GM12878 (cell line): ENCODE data around the gene LIG1. TPM values are rescaled to one million over a fixed set of nuclear protein-coding genes. Genes with fewer than 3 reads are reported as not detected.

Experiments
- ATAC-seq: fragments of 200-7000 bp; cut with Tn5 transposase; 3 replicates; pipeline ENCODE4 v1.9.1; 2020; ENCODE audit warnings: mild to moderate bottlenecking, moderate library complexity
- BruUV-seq: library from RNA; stranded (reverse); fragments of 400-500 nt; replicated peaks from 2 replicates; lab custom pipeline; 2021; lab: Mats Ljungman, UMichigan
- CTCF ChIA-PET: fragments of 300-600 bp; sonication (Branson Sonifier 250); formaldehyde crosslinking; extraction: SDS; loops from one replicate; lab custom pipeline; 2021; ENCODE audit warnings: inconsistent platforms; lab: Yijun Ruan, JAX
- POLR2A ChIA-PET: fragments of 350-600 bp; formaldehyde crosslinking; extraction: SDS; loops from one replicate; lab custom pipeline; 2021; ENCODE audit warnings: inconsistent platforms; lab: Charles Lee
- RAD21 ChIA-PET: fragments of 300-600 bp; sonication (Branson Sonifier 250); formaldehyde crosslinking; loops from one replicate; lab custom pipeline; 2023; ENCODE audit warnings: antibody characterized with exemption; ENCODE audit not compliant: unreplicated experiment; lab: Charles Lee
- SMC1A ChIA-PET: fragments of 300-600 bp; sonication (Branson Sonifier 250); formaldehyde crosslinking; loops from one replicate; lab custom pipeline; 2023; ENCODE audit not compliant: unreplicated experiment, uncharacterized antibody; lab: Charles Lee
- DNase-seq: peaks from one replicate; pipeline ENCODE4 v3.0.0-alpha.2; 2011; ENCODE audit warnings: low read depth, low spot score
- FAIRE-seq: peaks from 3 replicates; lab custom pipeline; 2011; peaks lifted over from hg19 to GRCh38; lab: Jason Lieb, UNC
- H2AFZ ChIP-seq: 2 replicates; pipeline ENCODE4 v1.6.0; 2011; ENCODE audit warnings: low read depth, low read length, control low read depth; ENCODE audit not compliant: control insufficient read depth
- H3K27ac ChIP-seq: 2 replicates; pipeline ENCODE4 v1.5.1; 2011; ENCODE audit warnings: control low read depth; ENCODE audit not compliant: control insufficient read depth, insufficient read depth
- H3K27me3 ChIP-seq, 2 experiments: replicated peaks in 1 of 2; 2 replicates each; pipeline versions ENCODE4 v1.6.0 to v1.6.1; 2011; ENCODE audit warnings: low read length in 1 of 2; ENCODE audit not compliant: control insufficient read depth in 2 of 2, insufficient read depth in 2 of 2
- H3K36me3 ChIP-seq, 2 experiments: 2 replicates each; pipeline ENCODE4 v1.5.1; 2011; ENCODE audit warnings: low read length in 1 of 2; ENCODE audit not compliant: control insufficient read depth in 2 of 2, insufficient read depth in 2 of 2
- H3K4me1 ChIP-seq: 2 replicates; pipeline ENCODE4 v1.6.1; 2011; ENCODE audit warnings: mild to moderate bottlenecking, low read length, moderate library complexity, mixed read lengths; ENCODE audit not compliant: control insufficient read depth, insufficient read depth
- H3K4me2 ChIP-seq: 2 replicates; pipeline ENCODE4 v1.6.0; 2011; ENCODE audit warnings: control low read depth; ENCODE audit not compliant: control insufficient read depth, insufficient read depth
- H3K4me3 ChIP-seq: fragments of 200-600 bp; sonication (generic); 2 replicates; pipeline ENCODE4 v1.5.1; 2016
- H3K79me2 ChIP-seq: 2 replicates; pipeline ENCODE4 v1.6.0; 2011; ENCODE audit warnings: low read length; ENCODE audit not compliant: control insufficient read depth, insufficient read depth
- H3K9ac ChIP-seq: 2 replicates; pipeline ENCODE4 v1.8.0; 2011; ENCODE audit warnings: low read length, control low read depth, mixed read lengths; ENCODE audit not compliant: control insufficient read depth, insufficient read depth
- H3K9me3 ChIP-seq: replicated peaks from 3 replicates; pipeline ENCODE4 v1.5.1; 2011; ENCODE audit warnings: mild to moderate bottlenecking, low read length; ENCODE audit not compliant: control insufficient read depth, insufficient read depth
- H4K20me1 ChIP-seq: 2 replicates; pipeline ENCODE4 v1.6.0; 2011; ENCODE audit not compliant: control insufficient read depth, insufficient read depth
- ATF3 ChIP-seq: IDR thresholded peaks from 2 replicates; pipeline ENCODE4 v1.6.1; 2011; ENCODE audit warnings: low read depth, mild to moderate bottlenecking, low read length, moderate library complexity, borderline replicate concordance; ENCODE audit errors: extremely low read depth
- CHD1 ChIP-seq: IDR thresholded peaks from 2 replicates; pipeline ENCODE4 v1.6.1; 2012; ENCODE audit warnings: low read depth, low read length, improper control_type of control experiment
- CTCF ChIP-seq, 3 experiments: IDR thresholded peaks in 2 of 3; conservative IDR thresholded peaks in 1 of 3; 2 replicates each; pipeline ENCODE4 v1.5.1; 2011; ENCODE audit warnings: low read depth in 3 of 3, low read length in 3 of 3, mild to moderate bottlenecking in 3 of 3, control low read depth in 2 of 3, moderate library complexity in 2 of 3, inconsistent platforms in 1 of 3, mixed read lengths in 1 of 3; ENCODE audit not compliant: control insufficient read depth in 2 of 3, insufficient read depth in 1 of 3; ENCODE audit errors: extremely low read depth in 1 of 3
- CUX1 ChIP-seq: IDR thresholded peaks from 2 replicates; pipeline ENCODE4 v1.6.1; 2012; ENCODE audit warnings: improper control_type of control experiment, low read depth, low read length; ENCODE audit not compliant: insufficient replicate concordance
- IRF3 ChIP-seq: fragments of 450-650 bp; IDR thresholded peaks from 2 replicates; pipeline ENCODE4 v1.6.1; 2014; ENCODE audit warnings: mild to moderate bottlenecking
- MAX ChIP-seq: IDR thresholded peaks from 2 replicates; pipeline ENCODE4 v1.6.1; 2012; ENCODE audit warnings: low read depth, low read length, improper control_type of control experiment
- MEF2B ChIP-seq: fragments of 450-650 bp; IDR thresholded peaks from 2 replicates; pipeline ENCODE4 v1.6.1; 2018; ENCODE audit warnings: mild to moderate bottlenecking, moderate library complexity; ENCODE audit not compliant: partially characterized antibody, poor library complexity, severe bottlenecking
- NBN ChIP-seq: fragments of 450-650 bp; IDR thresholded peaks from 2 replicates; pipeline ENCODE4 v1.6.1; 2016
- NFIC ChIP-seq: IDR thresholded peaks from 2 replicates; pipeline ENCODE4 v1.6.1; 2012; ENCODE audit warnings: low read depth, mild to moderate bottlenecking, inconsistent platforms, low read length, moderate library complexity
- NFYB ChIP-seq: IDR thresholded peaks from 2 replicates; pipeline ENCODE4 v1.6.1; 2011; ENCODE audit warnings: low read depth, mild to moderate bottlenecking, low read length, improper control_type of control experiment, moderate library complexity; ENCODE audit not compliant: insufficient read depth
- TARDBP ChIP-seq: IDR thresholded peaks from 2 replicates; pipeline ENCODE4 v1.6.1; 2016; ENCODE audit warnings: borderline replicate concordance
- TCF7 ChIP-seq: IDR thresholded peaks from 2 replicates; pipeline ENCODE4 v1.6.1; 2014; ENCODE audit warnings: antibody characterized with exemption, borderline replicate concordance
- ZNF384 ChIP-seq: IDR thresholded peaks from 2 replicates; pipeline ENCODE4 v1.6.1; 2012; ENCODE audit warnings: low read depth, mild to moderate bottlenecking, low read length, improper control_type of control experiment, borderline replicate concordance
- WGBS: methylation state at CpG from one replicate; pipeline ENCODE4 v1.1.6; 2016; ENCODE audit warnings: low lambda C conversion rate; ENCODE audit not compliant: insufficient replicate concordance, insufficient coverage; ENCODE audit errors: missing lambda C conversion rate; 5-methylcytosine and 5-hydroxymethylcytosine counted together
- in situ Hi-C: fragments of 300-500 bp; cut with MboI; formaldehyde crosslinking; loops from 9 replicates; pipeline ENCODE4 v1.14.3; 2018; ENCODE audit warnings: mixed read lengths
- intact Hi-C: fragments of 100-400 bp; cut with micrococcal nuclease; formaldehyde crosslinking; loops from one replicate; pipeline ENCODE4 v1.14.2; 2022; ENCODE audit not compliant: unreplicated experiment
- polyA plus RNA-seq, 11 experiments: library from polyadenylated mRNA; depleted of rRNA in 4 of 11; unstranded in 6 of 11; stranded (reverse) in 5 of 11; fragments of >200 nt; fragmentation: Nextera tagmentation in 4 of 11; fragmentation: Illumina TruSeq in 1 of 11; extraction: Ambion mirVana in 4 of 11; extraction: Trizol in 1 of 11; gene quantifications; 1 replicate in 1 of 11; 2 replicates in 10 of 11; pipeline versions ENCODE4 v1.2.1 to v1.2.3, GENCODE V29; 2011 to 2016; ENCODE audit warnings: inconsistent platforms in 2 of 11, missing spikeins in 2 of 11, low read depth in 1 of 11
- total RNA-seq, 4 experiments: library from RNA; depleted of rRNA in 3 of 4; stranded (reverse); fragments of >200 nt in 3 of 4; fragmentation: Illumina TruSeq in 1 of 4; extraction: Trizol in 1 of 4; gene quantifications; 2 replicates each; pipeline versions ENCODE4 v1.2.1 to v1.2.3, GENCODE V29; 2013 to 2021

Gene LIG1
- total and polyA plus RNA-seq, 10 of the 15 experiments (the other 5 are each of a cell fraction or from before 2014, with no cell fraction given) = 7.8 to 117 (median 73.7) TPM

GRCh38 chr19:48149430-48149829, 20.7 kb downstream of the LIG1 start:
- DNase-seq (no peak), FAIRE-seq (no peak), ATAC-seq (no peak)
- WGBS = 89% methylated on average over 6 of the region's 6 CpGs
- no TSS peak for BruUV-seq
- H3K9me3 ChIP-seq = no peaks in the 10 kb centered on the region
- no peak overlapping the region for H3K9ac ChIP-seq
- ChIA-PET SMC1A (interaction anchor here (2.5 kb wide), 1 partner anchor 39 kb away, joined by 7 read pairs; the partner anchor contains the start of gene PLA2G4C), RAD21 (no interaction called here), POLR2A (no interaction called here), CTCF (interaction anchor here (0.6 to 11.5 kb wide), 2 partner anchors 43 to 116 kb away, joined by 4 to 192 read pairs; partner anchors contain the start of gene PLA2G4C)
- H4K20me1 ChIP-seq = no peaks in the 10 kb centered on the region
- in situ Hi-C loops (no loop called here), intact Hi-C loops (no loop called here)
- H3K27me3 ChIP-seq = no peaks in the 10 kb centered on the region
- no peaks in the 10 kb centered on the region for H3K4me1 ChIP-seq
- H3K27ac ChIP-seq = no peak overlapping the region
- H3K4me2 ChIP-seq = no peak overlapping the region
- H2AFZ ChIP-seq = no peak overlapping the region
- H3K79me2 ChIP-seq = no peaks in the 10 kb centered on the region
- peaks cover 11 to 15% of the 10 kb centered on the region in 2 experiments for H3K36me3 ChIP-seq
- H3K4me3 ChIP-seq = no peak overlapping the region
- TF ChIP-seq ATF3 = no peak
- no peak for TF ChIP-seq NFYB
- no peak for TF ChIP-seq CTCF (IDR thresholded peaks at IDR 0.05 in 2 of 3, conservative IDR thresholded peaks at IDR 0.05 in 1 of 3; ENCODE audit: control insufficient read depth in 2 of 3, extremely low read depth in 1 of 3, insufficient read depth in 1 of 3, low read depth in 3 of 3, low read length in 3 of 3)
- no peak for TF ChIP-seq IRF3
- TF ChIP-seq CUX1 = no peak
- TF ChIP-seq NBN = no peak
- no peak for TF ChIP-seq MEF2B
- no peak for TF ChIP-seq TARDBP
- TF ChIP-seq ZNF384 = no peak
- no peak for TF ChIP-seq CHD1
- no peak for TF ChIP-seq MAX
- TF ChIP-seq TCF7 = no peak
- no peak for TF ChIP-seq NFIC
